ENCODE data around the gene TIMM13. TPM values are rescaled to one million over a fixed set of nuclear protein-coding genes. Genes with fewer than 3 reads are reported as not detected.

Gene TIMM13
- total and polyA plus RNA-seq, 2 of the 8 experiments (the other 6 are each of a cell fraction or from before 2014, with no cell fraction given): 270 to 275 TPM

GRCh38 chr19:2443116-2443784, 15.9 kb upstream of the TIMM13 start (continued):
- no peak for TF ChIP-seq CTCF (IDR thresholded peaks at IDR 0.05; ENCODE audit: control extremely low read depth in 1 of 3, insufficient read depth in 1 of 3, low read depth in 1 of 3, low read length in 3 of 3)

All from H1 (cell line).